Bronchial epithelial cell (primary cell): ENCODE results near the gene DEPDC5. TPM values are rescaled to one million over a fixed set of nuclear protein-coding genes. Genes with fewer than 3 reads are reported as not detected.

Experiments
- DNase-seq: peaks from one replicate; pipeline ENCODE4 v3.0.0-alpha.2; 2010; ENCODE audit warnings: low read depth
- FAIRE-seq: peaks from 2 replicates; lab custom pipeline; 2011; peaks lifted over from hg19 to GRCh38; lab: Jason Lieb, UNC
- H3K27me3 ChIP-seq: 2 replicates; pipeline ENCODE4 v1.5.1; 2011; ENCODE audit warnings: low read length; ENCODE audit not compliant: control insufficient read depth, insufficient read depth
- H3K36me3 ChIP-seq: 2 replicates; pipeline ENCODE4 v1.5.1; 2011; ENCODE audit warnings: low read length; ENCODE audit not compliant: control insufficient read depth, insufficient read depth
- H3K4me3 ChIP-seq: 2 replicates; pipeline ENCODE4 v1.5.1; 2011; ENCODE audit warnings: mild to moderate bottlenecking, low read depth, low read length, control low read depth
- total RNA-seq: library from RNA; depleted of rRNA; stranded (reverse); fragments of >200 nt; gene quantifications from 2 replicates; pipeline ENCODE4 v1.2.1, GENCODE V29; 2014
- TF ChIP-seq, protein P1 (sequence below): IDR thresholded peaks from 2 replicates; pipeline ENCODE4 v1.5.1; 2011; ENCODE audit warnings: mild to moderate bottlenecking, moderate library complexity, low read length, control low read depth, inconsistent platforms; ENCODE audit not compliant: insufficient read depth, severe bottlenecking

The DEPDC5 gene
- total RNA-seq, 1 donor from 2014 or later, result 6.8 TPM

DNA sequence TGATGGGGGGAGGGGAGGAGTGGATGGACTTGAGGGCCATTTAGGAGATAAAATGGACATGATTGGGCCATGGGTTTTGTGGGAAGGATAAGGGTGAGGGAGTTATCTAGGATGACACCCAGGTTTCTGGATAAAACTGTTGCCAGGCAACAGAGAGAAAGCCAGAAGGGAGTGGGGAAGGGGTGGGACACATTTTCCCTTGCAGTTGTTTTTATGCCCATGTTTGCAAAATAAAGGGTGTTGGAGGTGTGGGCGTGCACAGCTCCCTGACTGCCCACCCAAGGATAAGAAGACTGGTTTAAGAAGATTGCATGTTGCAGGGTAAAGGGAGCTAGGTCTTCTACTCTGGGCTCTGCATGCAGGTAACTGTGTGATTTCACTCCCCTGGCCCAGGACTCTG is 172.2 kb downstream of the DEPDC5 start:
- DNase-seq, result no peak
- FAIRE-seq, result no peak
- TF ChIP-seq, protein P1, sequence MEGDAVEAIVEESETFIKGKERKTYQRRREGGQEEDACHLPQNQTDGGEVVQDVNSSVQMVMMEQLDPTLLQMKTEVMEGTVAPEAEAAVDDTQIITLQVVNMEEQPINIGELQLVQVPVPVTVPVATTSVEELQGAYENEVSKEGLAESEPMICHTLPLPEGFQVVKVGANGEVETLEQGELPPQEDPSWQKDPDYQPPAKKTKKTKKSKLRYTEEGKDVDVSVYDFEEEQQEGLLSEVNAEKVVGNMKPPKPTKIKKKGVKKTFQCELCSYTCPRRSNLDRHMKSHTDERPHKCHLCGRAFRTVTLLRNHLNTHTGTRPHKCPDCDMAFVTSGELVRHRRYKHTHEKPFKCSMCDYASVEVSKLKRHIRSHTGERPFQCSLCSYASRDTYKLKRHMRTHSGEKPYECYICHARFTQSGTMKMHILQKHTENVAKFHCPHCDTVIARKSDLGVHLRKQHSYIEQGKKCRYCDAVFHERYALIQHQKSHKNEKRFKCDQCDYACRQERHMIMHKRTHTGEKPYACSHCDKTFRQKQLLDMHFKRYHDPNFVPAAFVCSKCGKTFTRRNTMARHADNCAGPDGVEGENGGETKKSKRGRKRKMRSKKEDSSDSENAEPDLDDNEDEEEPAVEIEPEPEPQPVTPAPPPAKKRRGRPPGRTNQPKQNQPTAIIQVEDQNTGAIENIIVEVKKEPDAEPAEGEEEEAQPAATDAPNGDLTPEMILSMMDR, result no peak
- Histone ChIP-seq H3K4me3 (no peak overlapping the region), H3K36me3 (no peaks in the 10 kb centered on the region), H3K27me3 (peaks cover 3% of the 10 kb centered on the region)

DNA sequence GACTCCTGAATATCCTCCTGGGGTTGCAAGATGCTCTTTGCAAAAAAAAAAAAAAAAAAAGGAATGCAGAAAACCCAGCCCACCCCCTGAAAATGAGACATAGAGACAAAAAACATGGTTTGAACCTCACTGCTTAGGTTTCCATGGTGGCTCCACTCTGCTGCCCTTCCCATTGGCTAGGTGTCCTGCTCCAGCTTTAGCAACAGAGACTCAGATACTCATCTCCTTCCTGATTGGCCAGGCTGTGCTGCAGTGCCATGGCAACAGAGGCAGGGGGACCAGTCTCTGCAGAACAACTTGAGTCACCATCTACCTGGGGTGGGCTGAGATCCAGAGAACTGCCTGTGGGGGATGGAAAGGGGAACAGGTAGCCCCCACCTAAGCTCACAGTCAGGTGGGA is 173.2 kb downstream of the DEPDC5 start:
- H3K36me3 ChIP-seq, result no peaks in the 10 kb centered on the region

DNA sequence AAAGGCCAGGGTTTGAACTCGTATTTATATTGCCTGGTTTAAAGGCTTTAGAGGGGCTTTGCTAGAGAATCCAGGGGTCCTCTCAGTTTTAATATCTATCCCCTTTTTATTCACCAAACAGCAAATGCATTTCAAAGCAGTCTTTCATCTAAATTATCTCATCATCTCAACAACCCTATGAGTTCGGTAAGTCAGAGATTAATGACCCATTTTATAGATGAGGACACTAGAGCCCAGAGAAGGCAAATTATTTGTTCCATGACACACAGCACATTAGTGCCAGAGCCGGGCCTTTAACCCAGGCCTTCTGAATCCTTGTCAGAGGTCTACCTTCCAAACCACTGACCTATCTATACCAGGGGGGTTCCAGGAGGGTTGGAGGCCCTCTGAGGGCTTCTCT is 173.7 kb downstream of the DEPDC5 start:
- peaks cover 3% of the 10 kb centered on the region for H3K27me3 ChIP-seq
- TF ChIP-seq, protein P1, result no peak
- no peak overlapping the region for H3K4me3 ChIP-seq
- DNase-seq (no peak), FAIRE-seq (no peak)
- H3K36me3 ChIP-seq, result no peaks in the 10 kb centered on the region

More for the DNA sequence above, 173.2 kb downstream of the DEPDC5 start:
- TF ChIP-seq, protein P1, result no peak
- no peak overlapping the region for H3K4me3 ChIP-seq
- no peak for FAIRE-seq
- peaks cover 3% of the 10 kb centered on the region for H3K27me3 ChIP-seq
- peak; percentile 29 for DNase-seq

DNA sequence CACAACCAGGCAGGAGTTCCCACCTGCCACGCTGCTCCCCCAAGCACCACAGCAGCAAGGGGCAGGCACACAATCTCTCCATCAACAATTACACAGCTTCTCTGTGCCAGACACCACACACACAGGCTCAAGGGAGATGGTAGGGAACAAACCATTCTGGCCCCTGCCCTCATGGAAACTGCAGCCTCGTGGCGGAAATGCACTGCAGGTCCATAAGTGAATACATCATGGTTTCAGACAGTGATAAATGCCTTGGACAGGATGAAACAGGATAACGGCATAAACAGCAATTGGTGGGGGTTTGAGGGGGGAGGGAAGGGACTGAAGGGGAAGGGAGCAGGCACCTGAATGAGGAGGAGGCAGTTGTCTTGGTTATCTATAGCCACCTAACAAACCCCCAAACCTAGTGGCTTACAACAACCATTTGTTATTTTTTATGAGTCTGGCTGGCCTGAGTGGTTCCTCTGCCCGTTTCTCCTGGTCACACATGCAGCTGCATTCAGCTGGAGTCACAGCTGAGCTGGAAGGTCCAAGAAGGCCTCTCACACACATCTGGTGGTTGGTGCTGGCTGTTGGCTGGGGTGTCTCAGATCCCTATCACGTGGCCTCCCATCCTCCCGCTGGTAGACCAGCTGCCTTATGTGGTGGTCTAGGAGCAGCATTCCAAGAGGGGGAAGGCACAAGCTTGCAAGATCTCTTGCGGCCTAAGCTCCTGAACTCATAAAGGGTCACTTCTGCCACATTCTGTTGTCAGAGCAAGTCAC is 175.5 kb downstream of the DEPDC5 start:
- Histone ChIP-seq H3K36me3 (no peaks in the 10 kb centered on the region), H3K27me3 (peaks cover 4% of the 10 kb centered on the region), H3K4me3 (no peak overlapping the region)
- DNase-seq, result no peak
- no peak for FAIRE-seq
- TF ChIP-seq, protein P1, result no peak

DNA sequence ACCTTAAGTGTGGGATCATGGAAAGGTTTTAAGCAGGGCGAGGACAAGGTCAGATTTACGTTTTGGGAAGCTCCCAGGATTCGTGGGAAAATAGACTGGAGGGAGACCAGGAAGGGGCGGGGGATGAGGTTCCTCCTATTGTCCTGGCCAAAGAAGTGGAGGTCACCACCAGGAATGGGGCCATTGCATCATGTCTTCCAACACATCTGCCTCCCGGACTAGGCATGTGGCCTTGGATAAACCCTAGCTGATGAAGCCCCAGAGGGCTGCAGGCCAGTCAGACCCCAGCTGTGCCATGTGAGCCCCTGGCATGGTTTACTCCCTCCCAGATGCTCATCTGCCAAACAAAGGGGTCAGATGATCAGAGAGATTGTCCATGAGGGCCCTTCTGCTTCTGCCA is 179.0 kb downstream of the DEPDC5 start:
- no peak for FAIRE-seq
- TF ChIP-seq, protein P1, result no peak
- no peak overlapping the region for H3K4me3 ChIP-seq
- H3K36me3 ChIP-seq, result no peaks in the 10 kb centered on the region
- no peak for DNase-seq
- H3K27me3 ChIP-seq, result peaks cover 5% of the 10 kb centered on the region
